ENCODE data around the gene MEST.
"Not testable (repeated sequence)": the region's sequence is repeated elsewhere in the genome, so short reads cannot be mapped to it uniquely, and the experiment has no call there.

The MEST gene

DNA sequence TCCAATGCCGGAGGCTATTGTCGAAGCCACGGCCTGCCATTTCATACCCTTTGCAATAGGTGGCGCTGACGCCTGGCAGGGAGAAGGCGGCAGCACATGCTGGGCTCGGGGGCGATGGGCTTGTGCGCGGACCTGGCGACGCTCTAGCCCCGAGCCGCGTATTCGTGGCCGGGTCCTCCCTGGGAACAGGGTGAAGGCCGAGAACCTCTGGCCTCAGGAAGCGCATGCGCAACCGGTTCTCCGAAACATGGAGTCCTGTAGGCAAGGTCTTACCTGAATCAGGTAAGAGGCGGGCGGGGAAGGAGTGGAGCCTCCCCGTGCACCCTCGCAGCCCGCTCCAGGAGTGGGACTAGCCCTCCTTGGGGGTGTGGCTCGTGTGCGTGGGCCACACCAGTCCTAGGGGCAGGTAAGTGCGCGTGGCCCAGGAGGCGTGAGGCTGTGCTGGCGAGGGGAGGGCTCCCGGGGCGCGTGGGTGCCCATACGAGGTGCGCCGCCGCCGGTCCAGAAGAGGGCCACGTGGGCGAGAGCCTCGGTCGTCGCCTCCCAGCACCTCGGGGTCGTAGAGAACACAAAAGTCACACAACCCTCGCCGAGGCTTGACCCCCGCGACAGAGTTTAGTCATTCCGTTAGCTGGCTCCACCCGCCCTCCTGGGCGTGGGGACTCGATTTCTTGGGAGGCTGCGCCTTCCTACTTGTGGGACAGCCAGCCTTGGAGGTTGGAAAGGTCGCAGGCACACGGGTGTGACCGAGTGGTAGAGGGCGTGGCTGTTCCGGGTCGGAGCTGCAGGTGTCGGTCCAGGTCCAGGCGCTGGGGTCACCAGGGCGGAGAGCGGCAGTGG is 5.6 kb upstream of the MEST start:
- peak; percentile 86 for DNase-seq (ENCODE audit: low spot score)

DNA sequence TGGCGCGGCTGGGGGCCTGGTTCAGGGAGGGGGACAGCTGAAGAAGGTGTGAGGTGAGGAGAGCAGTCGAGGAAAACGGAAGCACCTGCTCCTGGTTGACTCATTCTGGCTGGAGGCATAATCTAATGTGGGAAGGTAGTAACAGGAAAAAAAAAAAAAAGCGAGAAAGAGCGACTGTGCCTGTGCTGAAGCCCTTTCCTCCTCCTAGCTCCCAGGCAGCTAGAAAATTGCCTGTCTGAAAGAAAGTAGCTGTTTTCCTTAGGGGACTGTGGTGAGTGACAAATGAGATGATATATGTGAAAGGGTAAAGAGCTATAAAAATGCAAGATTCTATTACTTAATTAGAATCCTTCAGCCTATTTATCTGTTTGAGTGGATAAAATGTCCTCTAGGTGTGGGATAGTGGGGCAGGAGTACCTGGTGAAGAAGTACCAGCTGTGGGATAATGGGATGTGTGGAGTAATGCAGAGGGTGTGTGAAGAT is 4.9 kb upstream of the MEST start:
- no peak for DNase-seq (ENCODE audit: low spot score)

DNA sequence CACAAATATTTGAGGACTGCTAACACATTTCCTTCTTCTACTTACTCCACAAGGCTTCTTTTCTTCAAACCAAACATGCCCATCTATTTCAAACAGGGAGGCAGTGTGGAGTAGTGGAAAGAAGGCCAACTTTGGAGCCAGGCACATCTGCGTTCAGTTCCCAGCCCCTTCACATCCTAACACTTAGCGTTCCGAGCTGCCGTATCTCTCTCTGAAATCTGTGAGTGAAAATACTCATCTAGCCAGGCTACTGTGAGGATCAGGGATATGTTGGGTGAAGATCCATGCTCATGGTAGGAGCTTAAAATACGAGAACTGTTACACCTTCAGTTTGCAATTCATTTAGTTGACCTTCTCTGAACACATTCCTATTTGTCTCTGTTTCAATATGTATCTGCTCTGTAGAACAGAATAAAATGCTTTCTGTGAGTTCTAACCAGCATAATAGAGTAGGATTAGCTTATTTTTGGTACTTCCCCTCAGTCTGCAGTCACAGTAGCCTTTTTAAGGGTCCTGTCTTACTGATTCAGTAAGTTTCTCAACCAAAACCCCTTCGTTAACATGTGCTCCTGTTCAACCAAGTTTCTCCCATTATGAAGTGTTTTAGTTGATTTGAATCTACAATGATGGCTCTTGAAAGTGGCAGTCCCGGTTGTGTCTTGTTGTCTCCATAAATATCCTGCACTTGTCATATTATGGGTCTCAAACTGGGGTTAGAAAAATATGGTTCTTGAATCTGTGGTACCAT is 3.3 kb upstream of the MEST start:
- no peak for DNase-seq (ENCODE audit: low spot score)

DNA sequence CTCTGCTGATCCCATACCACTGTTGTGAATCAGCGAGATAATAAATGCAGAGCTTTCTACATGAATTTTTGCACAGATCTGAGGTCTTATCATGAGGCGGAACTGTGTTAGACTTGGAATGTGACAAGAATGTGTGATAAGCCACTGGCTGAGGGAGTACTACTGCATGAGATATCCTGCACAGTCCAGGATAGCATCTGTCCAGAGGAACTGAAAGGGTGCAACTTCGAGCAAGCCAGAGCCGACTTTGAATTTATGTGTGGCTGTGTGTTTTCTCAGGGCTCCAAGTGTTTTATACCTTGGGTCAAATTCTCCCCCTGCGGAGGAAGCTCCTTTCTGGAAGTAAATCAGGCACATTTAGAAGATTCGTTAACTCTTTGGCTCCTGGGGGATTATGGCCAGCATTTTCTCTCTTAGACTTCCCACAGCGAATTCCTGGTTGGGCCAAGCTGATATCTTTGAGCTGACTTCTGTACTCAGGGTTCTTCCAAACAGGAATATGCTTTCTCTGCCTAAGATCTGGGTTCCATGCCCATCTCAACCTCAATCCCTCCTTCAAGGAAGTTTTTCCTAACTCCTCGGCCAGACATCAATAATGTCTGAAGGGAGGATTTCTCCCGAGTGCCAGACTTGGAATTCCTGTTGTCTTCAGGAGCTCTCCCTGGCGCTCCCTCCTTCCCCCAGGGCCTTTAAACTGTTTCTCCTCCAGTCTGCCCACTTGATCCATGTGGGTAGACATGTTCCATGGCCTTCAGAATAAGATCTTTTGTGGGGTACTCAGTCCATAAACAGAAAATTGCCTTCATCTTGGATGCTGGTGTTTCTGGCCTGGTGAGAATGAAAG is 2.5 kb upstream of the MEST start:
- DNase-seq (ENCODE audit: low spot score) = no peak

DNA sequence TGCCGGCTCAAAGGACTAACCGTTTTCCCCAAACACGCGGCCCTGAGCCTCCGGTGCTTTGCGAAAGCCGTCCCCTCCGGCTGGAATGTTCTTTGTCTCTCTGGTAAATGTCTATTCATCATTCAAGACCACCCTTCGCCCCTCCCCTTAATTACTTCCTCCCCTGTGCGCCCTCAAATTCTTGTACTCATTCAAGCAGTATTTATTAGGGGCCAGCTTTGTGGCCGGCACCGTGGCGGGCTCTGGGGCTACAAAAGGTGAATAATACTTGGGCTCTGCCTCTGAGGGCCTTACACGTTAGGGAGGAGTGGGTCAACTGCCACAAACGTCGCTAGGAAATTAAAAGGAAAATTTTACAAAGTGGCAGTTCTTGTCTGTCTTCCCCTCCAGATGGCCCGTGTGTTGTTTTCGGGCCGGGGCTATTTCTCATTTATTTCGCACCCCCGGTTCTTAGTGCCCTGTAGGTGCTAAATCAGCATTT is 1.5 kb upstream of the MEST start:
- DNase-seq (ENCODE audit: low spot score) = peak; percentile 57

DNA sequence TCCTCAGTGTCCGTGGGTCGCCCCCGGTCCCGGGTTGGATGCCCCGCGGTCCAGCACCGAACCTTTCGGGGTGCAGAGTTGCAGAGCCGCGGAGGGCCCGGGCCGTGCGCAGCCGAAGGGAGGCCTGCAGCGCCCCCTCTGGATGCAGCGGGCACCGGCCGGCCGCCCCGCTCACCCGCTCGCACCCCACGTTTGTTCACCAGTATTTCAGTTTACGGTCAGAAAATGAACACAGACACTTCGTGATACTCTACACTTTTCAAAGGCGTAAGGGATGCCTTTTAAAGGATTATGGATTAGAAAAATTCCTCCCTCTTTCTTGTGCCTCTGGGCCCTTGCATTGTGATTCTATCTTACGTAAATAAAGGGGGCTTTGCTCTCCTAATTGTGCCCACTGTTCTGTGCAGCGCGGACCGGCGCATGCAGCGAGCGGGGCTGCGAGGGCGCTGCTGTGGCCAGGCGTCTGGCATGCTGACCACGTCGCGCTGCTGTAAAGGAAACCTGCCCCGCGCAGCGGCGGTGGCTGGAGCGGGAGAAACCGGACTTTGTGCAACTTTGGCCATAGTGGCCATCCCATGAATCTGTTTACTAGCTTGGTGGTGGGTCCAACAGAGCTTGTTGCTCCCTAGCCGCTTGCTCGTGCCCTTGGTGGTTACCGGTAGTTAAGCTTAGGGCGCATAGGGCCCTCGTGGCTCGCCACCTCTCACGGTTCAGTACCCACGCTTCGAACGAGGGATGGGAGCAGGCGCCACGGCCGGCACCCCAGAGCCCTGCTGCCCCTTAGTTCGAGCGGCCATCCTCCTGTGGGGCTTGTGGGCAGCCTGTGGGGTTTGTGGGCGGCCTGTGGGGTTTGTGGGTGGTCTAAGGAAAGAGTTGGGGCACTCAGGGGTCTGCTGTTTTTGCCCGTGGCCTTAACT is 739 bp upstream of the MEST start:
- peak; percentile 79 for DNase-seq (ENCODE audit: low spot score)

DNA sequence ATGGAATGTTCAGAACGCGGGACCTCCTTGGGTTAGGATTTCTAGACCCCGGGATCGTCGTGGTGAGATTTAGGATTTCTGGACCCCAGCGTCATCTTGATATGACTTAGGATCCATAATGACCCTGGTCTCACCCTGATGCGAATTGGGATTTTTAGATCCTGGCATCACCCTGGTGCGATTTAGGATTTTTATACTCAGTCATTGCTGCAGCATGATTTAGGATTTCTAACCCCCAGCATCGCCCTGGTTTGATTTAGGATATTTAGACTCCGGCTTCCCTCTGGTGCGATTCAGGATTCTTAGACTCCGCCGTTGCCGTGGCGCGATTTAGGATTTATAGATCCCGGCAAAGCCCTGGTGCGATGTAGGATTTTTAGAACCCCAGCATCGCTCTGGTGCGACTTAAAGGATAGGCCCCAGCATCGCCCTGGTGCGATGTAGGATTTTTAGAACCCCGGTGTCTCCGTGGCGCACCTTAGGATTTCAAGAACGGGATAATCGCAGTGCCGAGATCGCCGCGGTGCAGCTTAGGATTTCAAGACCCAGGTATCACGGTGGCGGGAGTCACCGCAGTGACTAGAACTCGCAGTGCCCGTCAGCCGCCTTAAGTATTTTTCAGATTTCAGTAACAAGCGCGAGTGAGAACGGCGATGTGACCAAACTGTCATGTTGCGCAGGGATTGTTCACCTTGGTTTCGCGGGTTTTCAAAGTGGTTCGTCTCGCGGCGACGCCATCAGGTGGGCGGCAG is 814 bp downstream of the MEST start:
- DNase-seq (ENCODE audit: low spot score) = no peak

DNA sequence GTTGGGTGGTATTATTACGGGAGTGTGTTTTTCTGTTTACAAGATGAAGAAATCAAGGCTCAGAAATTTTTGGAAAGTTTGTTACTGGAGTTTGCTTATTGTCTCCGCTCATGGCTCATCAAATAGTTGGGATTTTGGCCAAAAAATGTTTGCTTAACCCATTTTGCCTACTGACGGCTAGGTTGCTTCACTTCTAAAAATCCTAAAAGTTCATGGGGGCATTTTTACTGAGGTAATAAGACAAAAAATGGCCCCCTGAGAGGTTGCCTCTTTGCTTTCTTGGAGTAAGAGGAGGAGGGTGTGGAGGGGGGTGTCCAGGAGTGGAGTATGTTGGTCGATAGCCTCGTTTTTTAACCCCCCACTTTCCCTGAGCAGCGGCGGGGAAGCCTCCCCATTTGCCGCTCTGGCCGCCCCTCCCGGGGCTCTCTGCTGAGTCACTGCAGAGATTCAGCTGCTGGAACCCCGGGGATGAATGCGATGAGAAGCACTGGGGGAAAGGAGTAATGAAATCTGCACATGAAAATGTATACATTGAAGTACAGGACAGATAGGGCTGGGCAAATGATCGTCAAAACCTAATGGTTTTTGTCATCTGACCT is 1.5 kb downstream of the MEST start:
- no peak for DNase-seq (ENCODE audit: low spot score)

DNA sequence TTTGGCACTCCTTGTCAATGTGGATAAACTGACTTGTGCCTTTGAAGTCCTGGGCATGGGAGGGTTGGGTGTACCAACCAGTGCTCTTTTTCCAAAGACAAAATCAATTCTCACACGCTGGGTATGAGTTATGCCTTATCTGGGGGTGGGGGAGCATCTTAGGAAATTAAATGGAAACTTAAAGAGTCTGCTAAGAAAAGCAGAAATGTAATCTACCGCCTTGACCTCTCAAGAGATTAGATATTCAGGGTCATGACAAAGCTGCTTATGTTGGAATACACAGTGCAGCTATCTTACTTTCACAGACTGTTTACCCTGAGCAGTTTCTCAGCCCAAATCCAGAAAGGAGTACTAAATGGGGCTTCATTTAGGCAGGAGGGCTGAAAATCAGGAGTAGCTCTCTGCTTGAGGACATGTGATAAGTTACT is 2.6 kb downstream of the MEST start:
- DNase-seq (ENCODE audit: low spot score) = no peak

DNA sequence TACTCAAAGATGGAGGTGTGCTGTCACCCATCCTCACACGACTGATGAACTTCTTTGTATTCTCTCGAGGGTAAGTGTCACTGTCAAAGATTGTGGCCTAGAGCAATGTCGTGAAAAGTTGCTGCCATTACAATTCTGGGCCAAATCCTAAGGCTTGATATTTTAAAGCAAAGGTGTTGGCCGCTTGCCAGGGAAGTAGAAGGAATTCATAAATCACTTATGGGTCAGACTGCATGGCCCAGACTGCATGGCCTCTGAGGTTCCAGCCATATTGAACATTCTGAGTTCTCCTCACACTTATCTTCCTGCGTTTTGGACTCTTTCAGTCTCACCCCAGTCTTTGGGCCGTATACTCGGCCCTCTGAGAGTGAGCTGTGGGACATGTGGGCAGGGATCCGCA is 8.6 kb downstream of the MEST start:
- DNase-seq (ENCODE audit: low spot score) = no peak

DNA sequence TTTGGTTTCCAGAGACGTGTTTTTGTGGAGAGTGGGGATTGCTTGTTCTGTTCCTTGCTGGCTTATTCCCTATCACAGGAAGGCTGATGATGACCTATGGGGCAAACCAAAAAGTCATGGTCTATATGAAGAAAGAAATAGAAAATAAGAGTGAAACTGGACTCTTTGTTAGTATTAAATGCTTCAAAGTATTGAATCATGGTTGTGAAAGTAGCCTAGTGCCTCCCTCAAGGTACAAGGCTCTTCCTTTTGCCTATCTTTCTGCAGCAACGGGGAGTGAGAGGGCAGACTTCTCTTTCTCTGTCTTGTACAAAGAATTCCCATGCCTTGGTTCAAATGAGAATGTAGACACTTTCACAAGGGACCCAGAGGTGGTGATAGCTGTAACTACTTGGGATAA is 9.0 kb downstream of the MEST start:
- no peak for DNase-seq (ENCODE audit: low spot score)

DNA sequence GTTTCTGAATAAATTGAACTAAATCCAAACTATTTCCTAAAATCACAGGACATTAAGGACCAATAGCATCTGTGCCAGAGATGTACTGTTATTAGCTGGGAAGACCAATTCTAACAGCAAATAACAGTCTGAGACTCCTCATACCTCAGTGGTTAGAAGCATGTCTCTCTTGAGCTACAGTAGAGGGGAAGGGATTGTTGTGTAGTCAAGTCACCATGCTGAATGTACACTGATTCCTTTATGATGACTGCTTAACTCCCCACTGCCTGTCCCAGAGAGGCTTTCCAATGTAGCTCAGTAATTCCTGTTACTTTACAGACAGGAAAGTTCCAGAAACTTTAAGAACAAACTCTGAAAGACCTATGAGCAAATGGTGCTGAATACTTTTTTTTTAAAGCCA is 13.9 kb downstream of the MEST start:
- DNase-seq (ENCODE audit: low spot score) = no peak

DNA sequence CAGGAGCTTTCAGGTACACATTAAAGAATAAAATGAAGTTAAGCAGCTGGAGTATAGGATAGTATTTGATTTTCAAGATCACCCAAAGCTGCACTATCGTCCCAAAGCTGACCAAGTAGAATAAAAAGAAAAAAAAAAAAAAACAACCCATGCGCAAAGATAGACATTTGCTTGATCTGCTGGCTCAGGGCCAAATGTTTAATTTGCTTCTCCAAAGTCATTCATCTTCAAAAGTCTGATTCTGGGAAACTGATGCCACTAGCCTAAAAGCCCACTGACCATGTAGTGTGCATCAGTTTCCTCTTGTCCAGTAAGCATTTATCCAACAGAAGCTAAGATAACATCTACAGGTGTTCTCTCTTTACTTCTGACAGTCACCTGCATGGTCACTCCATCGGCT is 14.5 kb downstream of the MEST start:
- DNase-seq (ENCODE audit: low spot score) = no peak

DNA sequence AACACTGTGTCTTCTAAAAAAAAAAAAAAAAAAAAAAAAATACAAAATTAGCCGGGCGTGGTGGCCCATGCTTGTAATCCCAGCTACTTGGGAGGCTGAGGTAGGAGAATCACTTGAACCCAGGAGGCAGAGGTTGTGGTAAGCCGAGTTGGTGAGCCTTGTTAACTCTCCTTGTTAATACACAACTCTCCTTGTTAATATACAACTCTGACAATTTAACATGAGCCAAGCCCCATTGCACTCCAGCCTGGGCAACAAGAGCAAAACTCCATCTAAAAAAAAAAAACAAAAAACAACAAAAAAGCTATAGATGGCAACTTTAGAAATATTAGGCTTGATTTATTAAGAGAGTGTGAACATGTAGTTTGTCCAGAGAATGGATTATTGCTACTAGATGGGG is 20.2 kb downstream of the MEST start:
- not testable (repeated sequence) for DNase-seq (ENCODE audit: low spot score)

DNA sequence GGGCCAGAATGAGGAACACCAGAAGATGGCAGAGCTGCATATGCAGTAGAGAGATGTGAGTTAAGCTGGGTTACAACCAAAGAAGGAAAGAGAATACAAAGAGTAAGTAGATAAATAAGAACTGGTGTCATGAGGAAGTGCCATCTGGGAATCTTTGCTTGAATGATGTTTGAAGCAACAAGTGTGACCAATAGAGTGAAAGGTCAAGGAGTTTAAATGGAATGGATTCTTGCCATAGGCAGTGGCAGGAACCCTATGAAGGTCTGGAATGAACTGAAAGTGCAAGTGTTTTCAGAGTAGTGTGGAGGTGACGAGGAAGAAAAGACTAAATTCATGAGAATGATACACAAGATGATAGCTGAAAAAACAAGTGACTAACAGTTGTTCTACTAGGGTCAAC is 21.6 kb downstream of the MEST start:
- DNase-seq (ENCODE audit: low spot score) = no peak

DNA sequence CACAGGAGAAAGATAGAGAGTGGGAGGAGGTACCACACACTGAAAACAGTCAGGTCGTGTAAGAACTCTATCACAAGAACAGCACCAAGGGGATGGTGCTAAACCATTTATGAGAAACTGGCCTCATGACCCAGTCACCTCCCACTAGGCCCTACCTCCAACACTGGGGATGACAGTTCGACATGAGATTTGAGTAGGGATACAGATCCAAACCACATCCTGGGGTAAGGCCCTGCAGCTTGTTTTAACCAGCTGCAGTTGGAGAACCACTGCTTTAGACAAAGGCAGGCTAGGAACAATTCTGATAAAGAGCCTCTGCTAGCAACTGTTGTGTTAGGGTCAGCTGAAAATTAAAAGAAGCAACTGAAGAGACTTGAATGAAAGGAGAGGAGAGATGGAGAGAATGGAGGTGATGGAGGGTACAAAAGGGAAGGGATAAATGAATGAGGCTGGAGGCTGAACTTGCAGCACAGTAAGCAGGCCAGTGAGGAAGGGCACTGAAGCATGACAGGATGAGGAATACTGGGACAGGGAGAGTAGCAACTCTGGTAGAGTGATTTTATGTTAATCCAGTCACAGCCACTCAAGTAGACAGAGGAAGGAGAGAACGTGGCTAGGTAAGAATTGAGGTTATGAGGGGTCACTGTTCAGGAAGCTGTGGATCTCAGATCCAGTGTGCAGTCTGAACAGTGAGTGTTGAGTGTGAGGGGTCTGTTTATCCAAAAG is 23.6 kb downstream of the MEST start:
- DNase-seq (ENCODE audit: low spot score) = no peak

DNA sequence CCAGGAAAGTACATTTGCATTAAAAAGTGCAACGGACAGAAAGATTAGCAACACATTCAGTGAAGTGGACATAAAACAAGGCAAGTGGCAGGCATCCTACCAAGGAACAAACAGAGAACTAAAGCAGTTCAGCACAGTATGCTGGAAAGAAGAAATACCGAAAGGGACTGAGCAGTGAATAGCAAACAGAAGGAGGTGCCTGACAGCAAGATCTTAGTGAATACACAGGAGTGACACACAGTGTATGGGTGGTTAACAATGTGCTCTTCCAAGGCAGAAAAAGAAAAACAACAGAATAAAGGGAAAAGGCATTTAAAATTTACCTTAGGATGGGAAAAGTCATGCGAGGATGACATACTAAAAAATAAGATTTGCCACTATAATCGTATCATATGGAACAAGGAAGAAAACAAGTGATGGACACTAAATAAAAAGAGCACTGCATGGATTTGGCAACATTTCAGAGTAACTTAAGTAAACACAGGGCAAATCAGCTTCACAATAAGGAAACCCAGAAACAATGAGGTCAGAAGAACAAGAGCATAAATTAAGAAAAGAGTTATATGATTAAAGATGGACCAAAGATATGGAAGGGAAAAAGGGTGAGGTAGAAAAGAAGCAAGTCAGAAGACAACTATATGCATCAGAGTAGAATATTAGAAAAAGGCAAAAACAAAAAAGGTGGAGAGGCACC is 29.5 kb downstream of the MEST start:
- no peak for DNase-seq (ENCODE audit: low spot score)

DNA sequence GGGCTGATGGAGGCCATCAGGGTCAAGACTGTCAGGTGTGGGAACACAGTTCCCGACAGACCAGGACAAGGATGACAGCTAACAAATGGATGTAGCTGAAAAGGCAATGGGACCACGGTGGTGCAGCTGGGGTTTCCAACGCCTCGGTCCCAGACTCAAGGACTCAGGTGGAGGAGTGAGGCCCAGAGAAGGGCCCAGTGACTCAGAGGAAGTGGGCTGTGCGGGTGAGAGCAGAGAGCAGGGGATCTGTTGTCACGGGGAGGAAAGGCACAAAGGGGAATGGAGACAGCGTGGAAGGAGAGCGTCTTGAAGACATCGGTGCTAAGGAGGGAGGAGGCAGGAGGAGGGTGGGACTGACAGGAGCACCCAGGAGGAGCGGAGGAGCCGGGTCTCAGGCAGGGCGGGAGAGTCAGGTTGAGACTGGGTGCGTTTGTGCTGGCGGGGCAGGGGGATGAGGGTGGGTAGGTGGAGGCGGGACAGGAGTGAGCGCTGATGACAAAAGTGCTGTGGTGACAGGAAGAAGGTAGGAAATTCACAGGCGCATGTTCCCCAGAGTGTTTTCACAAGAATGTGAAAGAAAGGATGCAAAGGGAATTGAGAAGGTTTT is 31.7 kb downstream of the MEST start:
- not testable (repeated sequence) for DNase-seq (ENCODE audit: low spot score)
